HG03280 (cell line): ENCODE measurements around the gene ZNF544.
"Not testable (repeated sequence)": the region's sequence is repeated elsewhere in the genome, so short reads cannot be mapped to it uniquely, and the experiment has no call there.

Experiments used
- ATAC-seq: cut with Tn5 transposase; IDR thresholded peaks from one replicate; pipeline ENCODE4 v1.9.1; 2021; ENCODE audit warnings: mild to moderate bottlenecking, moderate library complexity; ENCODE audit not compliant: unreplicated experiment

The ZNF544 gene

DNA sequence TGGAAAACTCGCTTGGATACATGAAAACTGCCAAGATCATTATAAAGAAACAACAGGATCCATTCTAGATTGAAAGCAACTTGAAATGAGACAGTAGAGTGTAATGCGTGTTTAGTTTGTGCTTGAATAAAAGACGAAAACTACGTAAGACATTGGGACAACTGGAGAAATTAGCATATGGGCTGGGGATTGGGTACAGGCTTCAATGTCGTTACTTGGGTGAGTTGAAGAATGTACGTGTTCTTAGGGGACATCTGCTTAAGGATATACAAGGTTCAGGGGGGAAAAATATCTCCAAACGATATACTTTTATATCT is 76.0 kb downstream of the ZNF544 start:
- ATAC-seq = peak; percentile 7

- ATAC-seq = peak; percentile 95
Observed at GRCh38 chr19:58305065-58305931, 76.6 kb downstream of the ZNF544 start, which contains the start of gene ERVK3-1. Gene ERVK3-1, plus strand, starts transcription at chr19:58305377. Its CDS starts 6,792 bp downstream, at chr19:58312169.

GRCh38 chr19:58305932-58306323 is 77.2 kb downstream of the ZNF544 start:
- ATAC-seq = no peak

GRCh38 chr19:58307736-58308135 is 79.0 kb downstream of the ZNF544 start:
- ATAC-seq = no peak

DNA sequence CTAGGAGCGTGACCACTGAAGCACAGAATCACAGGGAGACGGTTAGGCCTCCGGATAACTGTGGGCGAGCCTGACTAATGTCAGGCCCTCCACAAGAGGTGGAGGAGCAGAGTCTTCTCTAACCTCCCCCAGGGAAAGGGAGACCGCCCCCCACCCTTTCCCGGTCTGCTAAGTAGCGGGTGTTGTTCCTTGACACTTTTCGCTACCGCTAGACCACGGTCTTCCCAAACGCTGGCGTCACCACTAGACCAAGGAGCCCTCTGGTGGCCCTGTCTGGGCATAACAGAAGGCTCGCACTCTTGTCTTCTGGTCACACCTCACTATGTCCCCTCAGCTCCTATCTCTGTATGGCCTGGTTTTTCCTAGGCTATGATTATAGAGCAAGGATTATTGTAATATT is 82.0 kb downstream of the ZNF544 start:
- ATAC-seq = not testable (repeated sequence)

GRCh38 chr19:58311345-58311865 is 82.7 kb downstream of the ZNF544 start:
- no peak for ATAC-seq
